Fibroblast of lung (primary cell): ENCODE results near the gene CCNE1. TPM values are rescaled to one million over a fixed set of nuclear protein-coding genes. Genes with fewer than 3 reads are reported as not detected.

Experiments used
- DNase-seq, 2 donors: peaks; one replicate each; pipeline versions ENCODE4 v3.0.0 to v3.0.0-alpha.2; 2010; ENCODE audit warnings: low read depth in 2 of 2
- H2AFZ ChIP-seq: 2 replicates; pipeline ENCODE4 v1.5.1; 2012; ENCODE audit warnings: low read length, control low read depth, inconsistent platforms
- H3K27ac ChIP-seq: 2 replicates; pipeline ENCODE4 v1.5.1; 2011; ENCODE audit warnings: low read length, control low read depth; ENCODE audit not compliant: insufficient read depth
- H3K27me3 ChIP-seq: 2 replicates; pipeline ENCODE4 v1.5.1; 2011; ENCODE audit warnings: mild to moderate bottlenecking, low read length; ENCODE audit not compliant: control insufficient read depth, insufficient read depth
- H3K36me3 ChIP-seq: 2 replicates; pipeline ENCODE4 v1.5.1; 2011; ENCODE audit warnings: low read length; ENCODE audit not compliant: control insufficient read depth, insufficient read depth
- H3K4me1 ChIP-seq: 2 replicates; pipeline ENCODE4 v1.5.1; 2011; ENCODE audit warnings: low read length; ENCODE audit not compliant: control insufficient read depth, insufficient read depth; ENCODE audit errors: extremely low read depth
- H3K4me2 ChIP-seq: 2 replicates; pipeline ENCODE4 v1.5.1; 2011; ENCODE audit warnings: low read length, control low read depth; ENCODE audit not compliant: insufficient read depth; ENCODE audit errors: extremely low read depth
- H3K4me3 ChIP-seq, 4 experiments: fragments of 200-600 bp in 1 of 4; sonication (generic) in 1 of 4; replicated peaks in 1 of 4; 2 replicates each; pipeline ENCODE4 v1.5.1; 2011 to 2016; ENCODE audit warnings: low read length in 4 of 4, low read depth in 3 of 4, mild to moderate bottlenecking in 3 of 4, control low read depth in 2 of 4, inconsistent platforms in 1 of 4, mixed read lengths in 1 of 4; ENCODE audit not compliant: insufficient read depth in 1 of 4; ENCODE audit errors: control extremely low read depth in 1 of 4
- H3K79me2 ChIP-seq: 2 replicates; pipeline ENCODE4 v1.5.1; 2012; ENCODE audit warnings: mild to moderate bottlenecking, low read length, inconsistent platforms; ENCODE audit not compliant: control insufficient read depth, insufficient read depth
- H3K9ac ChIP-seq: 2 replicates; pipeline ENCODE4 v1.5.1; 2011; ENCODE audit warnings: mild to moderate bottlenecking, low read length, control low read depth; ENCODE audit not compliant: insufficient read depth
- H3K9me3 ChIP-seq: 2 replicates; pipeline ENCODE4 v1.5.1; 2012; ENCODE audit warnings: low read depth, low read length; ENCODE audit not compliant: control insufficient read depth, insufficient read depth
- H4K20me1 ChIP-seq: 2 replicates; pipeline ENCODE4 v1.5.1; 2011; ENCODE audit warnings: low read length; ENCODE audit not compliant: control insufficient read depth, insufficient read depth; ENCODE audit errors: extremely low read depth
- EZH2 ChIP-seq: IDR thresholded peaks from 2 replicates; pipeline ENCODE4 v1.5.1; 2012; ENCODE audit warnings: low read length, control low read depth, mild to moderate bottlenecking; ENCODE audit errors: missing control alignments
- polyA plus RNA-seq, 2 donors: library from polyadenylated mRNA; depleted of rRNA in 1 of 2; stranded (reverse) in 1 of 2; unstranded in 1 of 2; fragments of >200 nt; gene quantifications; 2 replicates each; pipeline ENCODE4 v1.2.1, GENCODE V29; 2011 to 2012; ENCODE audit warnings: missing spikeins in 1 of 2
- total RNA-seq: library from RNA; depleted of rRNA; stranded (reverse); fragments of >200 nt; gene quantifications from 2 replicates; pipeline ENCODE4 v1.2.1, GENCODE V29; 2014
- TF ChIP-seq, protein P1 (sequence below), 2 donors: IDR thresholded peaks in 1 of 2; conservative IDR thresholded peaks in 1 of 2; 1 replicate in 1 of 2; 2 replicates in 1 of 2; pipeline ENCODE4 v1.5.1; 2011 to 2012; ENCODE audit warnings: low read length in 2 of 2, control low read depth in 1 of 2, inconsistent platforms in 1 of 2, low read depth in 1 of 2, mild to moderate bottlenecking in 1 of 2

The CCNE1 gene
- total and polyA plus RNA-seq, 2 donors (not counting 1 experiment from before 2014, with no cell fraction given) = 4.8 to 5.3 TPM

DNA sequence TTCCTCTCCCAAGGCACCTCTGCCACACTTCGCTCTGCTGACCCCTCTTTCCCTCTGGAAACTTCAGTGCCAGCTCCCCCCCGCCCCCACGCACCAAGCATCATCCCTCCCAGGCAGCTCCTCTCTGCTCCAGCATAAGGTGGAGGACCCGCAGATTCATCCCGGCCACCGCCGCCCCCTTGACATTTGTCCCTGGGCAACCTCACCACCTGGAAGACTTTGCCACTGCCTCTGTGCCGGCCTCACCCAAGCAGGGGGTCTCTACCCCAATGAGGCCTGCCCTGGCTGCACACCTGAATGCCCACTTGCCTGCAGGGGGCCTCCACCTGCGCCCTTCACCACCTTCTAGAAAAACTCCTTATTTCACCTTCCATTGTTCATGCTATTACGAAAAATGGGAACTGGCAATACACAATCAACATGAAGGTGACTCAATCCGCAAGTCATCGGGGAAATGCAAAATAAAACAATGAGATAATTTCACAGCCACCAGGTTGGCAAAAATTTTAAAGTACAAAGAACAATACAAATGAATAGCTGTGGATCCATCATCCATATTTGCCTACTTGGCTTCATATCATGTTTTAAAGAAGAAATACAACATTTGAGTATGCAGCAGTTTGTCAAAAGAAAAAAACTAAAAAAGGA is 21.9 kb downstream of the CCNE1 start:
- no peak overlapping the region for H3K4me2 ChIP-seq
- no peak for DNase-seq
- H3K4me3 ChIP-seq = no peak overlapping the region
- no peaks in the 10 kb centered on the region for H3K4me1 ChIP-seq
- H3K27me3 ChIP-seq = peaks cover 2% of the 10 kb centered on the region
- H3K36me3 ChIP-seq = no peaks in the 10 kb centered on the region
- no peaks in the 10 kb centered on the region for H4K20me1 ChIP-seq
- no peak for TF ChIP-seq EZH2
- TF ChIP-seq, protein P1, sequence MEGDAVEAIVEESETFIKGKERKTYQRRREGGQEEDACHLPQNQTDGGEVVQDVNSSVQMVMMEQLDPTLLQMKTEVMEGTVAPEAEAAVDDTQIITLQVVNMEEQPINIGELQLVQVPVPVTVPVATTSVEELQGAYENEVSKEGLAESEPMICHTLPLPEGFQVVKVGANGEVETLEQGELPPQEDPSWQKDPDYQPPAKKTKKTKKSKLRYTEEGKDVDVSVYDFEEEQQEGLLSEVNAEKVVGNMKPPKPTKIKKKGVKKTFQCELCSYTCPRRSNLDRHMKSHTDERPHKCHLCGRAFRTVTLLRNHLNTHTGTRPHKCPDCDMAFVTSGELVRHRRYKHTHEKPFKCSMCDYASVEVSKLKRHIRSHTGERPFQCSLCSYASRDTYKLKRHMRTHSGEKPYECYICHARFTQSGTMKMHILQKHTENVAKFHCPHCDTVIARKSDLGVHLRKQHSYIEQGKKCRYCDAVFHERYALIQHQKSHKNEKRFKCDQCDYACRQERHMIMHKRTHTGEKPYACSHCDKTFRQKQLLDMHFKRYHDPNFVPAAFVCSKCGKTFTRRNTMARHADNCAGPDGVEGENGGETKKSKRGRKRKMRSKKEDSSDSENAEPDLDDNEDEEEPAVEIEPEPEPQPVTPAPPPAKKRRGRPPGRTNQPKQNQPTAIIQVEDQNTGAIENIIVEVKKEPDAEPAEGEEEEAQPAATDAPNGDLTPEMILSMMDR (conservative IDR thresholded peaks at IDR 0.05 in 1 of 2, IDR thresholded peaks at IDR 0.05 in 1 of 2; ENCODE audit: low read depth in 1 of 2, low read length in 2 of 2) = no peak
- no peak overlapping the region for H3K9ac ChIP-seq
- no peak overlapping the region for H2AFZ ChIP-seq
- no peak overlapping the region for H3K27ac ChIP-seq
- no peaks in the 10 kb centered on the region for H3K79me2 ChIP-seq
- no peaks in the 10 kb centered on the region for H3K9me3 ChIP-seq

DNA sequence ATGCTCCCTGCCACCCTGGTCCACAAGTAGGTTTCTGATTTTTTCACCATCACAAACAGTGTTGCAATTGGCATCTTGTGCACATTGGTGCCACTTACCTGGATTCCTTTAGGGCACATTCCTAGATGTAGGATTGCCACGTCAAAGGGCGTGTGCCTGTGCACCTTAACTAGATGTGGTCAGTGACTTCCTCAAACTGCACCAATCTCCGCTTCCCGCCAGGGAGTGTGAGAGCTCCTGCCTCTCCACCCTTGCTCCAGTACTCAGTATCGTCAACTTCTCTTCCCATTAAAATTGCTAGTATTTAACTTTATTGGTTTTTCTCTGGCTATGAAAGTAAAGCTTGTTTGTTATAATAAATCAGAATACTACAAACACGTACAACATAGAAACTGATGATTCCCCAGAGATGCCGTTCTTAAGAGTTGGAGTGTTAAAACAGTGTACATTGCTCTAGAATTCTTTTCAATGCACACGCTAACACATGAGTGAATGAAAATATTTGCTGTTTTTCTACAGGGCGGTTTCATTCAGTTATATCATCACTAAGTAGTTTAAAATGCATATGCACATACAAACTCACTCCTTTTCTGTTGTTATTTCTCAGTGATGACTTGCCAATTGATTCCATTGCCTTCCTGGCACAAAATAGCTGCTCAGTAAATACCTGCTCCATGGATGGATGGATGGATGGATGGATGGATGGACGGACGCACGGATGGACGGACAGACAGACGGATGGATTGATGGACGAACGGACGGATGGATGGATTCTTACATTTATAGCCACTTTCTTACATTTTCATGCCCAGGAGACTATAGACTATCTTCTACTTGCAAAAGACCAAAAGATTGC is 23.4 kb downstream of the CCNE1 start:
- no peak overlapping the region for H3K4me3 ChIP-seq
- no peak overlapping the region for H3K4me2 ChIP-seq
- H3K36me3 ChIP-seq = no peaks in the 10 kb centered on the region
- no peak for DNase-seq
- no peak overlapping the region for H3K9ac ChIP-seq
- H3K27ac ChIP-seq = no peak overlapping the region
- no peak overlapping the region for H2AFZ ChIP-seq
- no peaks in the 10 kb centered on the region for H4K20me1 ChIP-seq
- peaks cover 4% of the 10 kb centered on the region for H3K27me3 ChIP-seq
- H3K9me3 ChIP-seq = no peaks in the 10 kb centered on the region
- H3K4me1 ChIP-seq = no peaks in the 10 kb centered on the region
- H3K79me2 ChIP-seq = no peaks in the 10 kb centered on the region
- TF ChIP-seq, protein P1 (conservative IDR thresholded peaks at IDR 0.05 in 1 of 2, IDR thresholded peaks at IDR 0.05 in 1 of 2; ENCODE audit: low read depth in 1 of 2, low read length in 2 of 2) = no peak

DNA sequence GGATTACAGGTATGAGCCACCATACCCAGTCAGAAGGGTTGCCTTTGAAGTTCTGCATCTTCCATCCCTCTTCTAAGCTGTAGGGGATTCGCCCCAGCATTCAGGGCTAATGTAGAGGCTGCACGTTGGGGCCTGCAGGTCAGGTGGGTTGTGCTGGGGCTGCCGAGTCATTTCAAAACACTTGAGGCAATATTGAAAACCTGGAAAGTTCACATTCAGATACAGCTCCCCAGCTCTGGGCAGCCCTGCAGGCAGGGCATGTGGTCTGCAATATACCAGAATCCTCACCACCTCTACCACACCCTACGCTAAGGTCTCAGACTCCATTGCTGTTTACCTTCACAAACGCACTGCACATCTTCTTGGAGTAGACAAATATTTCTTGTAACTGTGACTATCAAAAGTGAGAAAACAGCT is 24.6 kb downstream of the CCNE1 start:
- Histone ChIP-seq H3K27me3 (peaks cover 4% of the 10 kb centered on the region), H3K27ac (no peak overlapping the region), H3K4me3 (no peak overlapping the region), H3K9ac (no peak overlapping the region), H3K9me3 (no peaks in the 10 kb centered on the region), H2AFZ (no peak overlapping the region), H3K4me1 (no peaks in the 10 kb centered on the region), H4K20me1 (no peaks in the 10 kb centered on the region), H3K4me2 (no peak overlapping the region), H3K79me2 (no peaks in the 10 kb centered on the region), H3K36me3 (no peaks in the 10 kb centered on the region)
- TF ChIP-seq, protein P1 (conservative IDR thresholded peaks at IDR 0.05 in 1 of 2, IDR thresholded peaks at IDR 0.05 in 1 of 2; ENCODE audit: low read depth in 1 of 2, low read length in 2 of 2) = no peak
- no peak for TF ChIP-seq EZH2
- no peak for DNase-seq
